Stimulated activated CD4-positive, alpha-beta T cell treated with anti-CD3 and anti-CD28 coated beads, Interleukin-1b, Interleukin-23, amount 100 ng/mL, for 1 hour (primary cell): ENCODE results near the gene MACO1.
"Not testable (repeated sequence)": the region's sequence is repeated elsewhere in the genome, so short reads cannot be mapped to it uniquely, and the experiment has no call there.

Source experiments
- DNase-seq, 2 donors: peaks; one replicate each; pipeline ENCODE4 v3.0.0-alpha.2; 2020; ENCODE audit warnings: low read depth in 2 of 2

MACO1 gene

GRCh38 chr1:25425098-25426085 is 5.3 kb upstream of the MACO1 start:
- DNase-seq, result no peak

- no peak for DNase-seq
Observed at GRCh38 chr1:25427696-25428095, 3.0 kb upstream of the MACO1 start.

- DNase-seq, result no peak
Observed at GRCh38 chr1:25428475-25429166, 2.1 kb upstream of the MACO1 start.

GRCh38 chr1:25430967-25431881 is 527 bp downstream of the MACO1 start:
- DNase-seq, result no peak

GRCh38 chr1:25431955-25432719 is 1.4 kb downstream of the MACO1 start:
- no peak for DNase-seq

GRCh38 chr1:25432749-25433388 is 2.2 kb downstream of the MACO1 start:
- DNase-seq, result no peak

- no peak for DNase-seq
Observed at GRCh38 chr1:25433389-25434186, 2.9 kb downstream of the MACO1 start.

GRCh38 chr1:25435397-25436108 is 4.9 kb downstream of the MACO1 start:
- DNase-seq, result no peak

- no peak for DNase-seq
Observed at GRCh38 chr1:25437672-25438071, 7.0 kb downstream of the MACO1 start.

GRCh38 chr1:25439287-25439686 is 8.6 kb downstream of the MACO1 start:
- DNase-seq, result no peak

GRCh38 chr1:25442178-25442577 is 11.5 kb downstream of the MACO1 start:
- DNase-seq, result no peak

GRCh38 chr1:25443030-25443699 is 12.5 kb downstream of the MACO1 start:
- DNase-seq, result no peak

- DNase-seq, result not testable (repeated sequence)
Observed at GRCh38 chr1:25444604-25445003, 13.9 kb downstream of the MACO1 start.

- no peak for DNase-seq
Observed at GRCh38 chr1:25445993-25446538, 15.4 kb downstream of the MACO1 start.

- no peak for DNase-seq
Observed at GRCh38 chr1:25447547-25447946, 16.9 kb downstream of the MACO1 start.

GRCh38 chr1:25450891-25451290 is 20.2 kb downstream of the MACO1 start:
- DNase-seq, result no peak

- DNase-seq, result no peak
Observed at GRCh38 chr1:25451908-25452307, 21.2 kb downstream of the MACO1 start.

- no peak for DNase-seq
Observed at GRCh38 chr1:25456502-25456901, 25.8 kb downstream of the MACO1 start.
